CD4-positive, alpha-beta T cell treated with Interleukin-15 for 1 hour (primary cell): ENCODE results near the gene AXL.
"Not testable (repeated sequence)": the region's sequence is repeated elsewhere in the genome, so short reads cannot be mapped to it uniquely, and the experiment has no call there.

Experiments
- DNase-seq: peaks from one replicate; pipeline ENCODE4 v3.0.0-alpha.2; 2020

The AXL gene

GRCh38 chr19:41218615-41219507 lies at the start of gene AXL:
Gene AXL (plus strand): TSS chr19:41219223. CDS start chr19:41219393, 170 bp downstream.
- no peak for DNase-seq

- DNase-seq = no peak
Observed at GRCh38 chr19:41172297-41173164, 46.5 kb upstream of the AXL start.

GRCh38 chr19:41174297-41174928 lies 44.6 kb upstream of the AXL start:
- no peak for DNase-seq

- peak; percentile 71 for DNase-seq
Observed at GRCh38 chr19:41175801-41176777, 42.9 kb upstream of the AXL start.

- not testable (repeated sequence) for DNase-seq
Observed at GRCh38 chr19:41180173-41180572, 38.9 kb upstream of the AXL start.

GRCh38 chr19:41186971-41187883 lies 31.8 kb upstream of the AXL start:
- DNase-seq = no peak

- DNase-seq = no peak
Observed at GRCh38 chr19:41187884-41188279, 31.1 kb upstream of the AXL start.

- DNase-seq = no peak
Observed at GRCh38 chr19:41189425-41190065, 29.5 kb upstream of the AXL start.

GRCh38 chr19:41192574-41193429 lies 26.2 kb upstream of the AXL start, which contains the start of gene CYP2S1:
Gene CYP2S1 (plus strand): TSS chr19:41193219. CDS start chr19:41193265, 46 bp downstream.
- no peak for DNase-seq

GRCh38 chr19:41193430-41194156 lies 25.4 kb upstream of the AXL start:
- no peak for DNase-seq

- DNase-seq = no peak
Observed at GRCh38 chr19:41194157-41194552, 24.9 kb upstream of the AXL start.

- peak; percentile 40 for DNase-seq
Observed at GRCh38 chr19:41195675-41196497, 23.1 kb upstream of the AXL start.

GRCh38 chr19:41198559-41198958 lies 20.5 kb upstream of the AXL start:
- no peak for DNase-seq

- DNase-seq = no peak
Observed at GRCh38 chr19:41203371-41203770, 15.7 kb upstream of the AXL start.

GRCh38 chr19:41204338-41204737 lies 14.7 kb upstream of the AXL start:
- DNase-seq = peak; percentile 85

GRCh38 chr19:41205995-41206394 lies 13.0 kb upstream of the AXL start:
- no peak for DNase-seq

- no peak for DNase-seq
Observed at GRCh38 chr19:41206456-41206855, 12.6 kb upstream of the AXL start.
